Peyer's patch (tissue), 4 donors: ENCODE data around the gene SYNJ2.

Experiments used
- CTCF ChIP-seq, 6 experiments: fragments of 450-650 bp in 4 of 6; fragments of 200-600 bp in 2 of 6; sonication (generic) in 1 of 6; IDR thresholded peaks; one replicate each; pipeline ENCODE4 v1.5.1; 2017 to 2019; ENCODE audit warnings: antibody characterized with exemption in 6 of 6, mild to moderate bottlenecking in 3 of 6, moderate library complexity in 1 of 6
- POLR2A ChIP-seq, 2 donors: fragments of 450-650 bp; IDR thresholded peaks; one replicate each; pipeline ENCODE4 v1.5.1; 2017; ENCODE audit warnings: antibody characterized with exemption in 2 of 2, mild to moderate bottlenecking in 2 of 2, moderate library complexity in 2 of 2

GRCh38 chr6:158006331-158006730 is 24.7 kb downstream of the SYNJ2 start:
- TF ChIP-seq CTCF (IDR thresholded peaks at IDR 0.05) (no peak), POLR2A (IDR thresholded peaks at IDR 0.05) (no peak)
